K562 (cell line): ENCODE results near the gene PDE2A. TPM values are rescaled to one million over a fixed set of nuclear protein-coding genes. Genes with fewer than 3 reads are reported as not detected.

Experiments used
- ATAC-seq: fragments of 200-7000 bp; cut with Tn5 transposase; 3 replicates; pipeline ENCODE4 v1.9.1; 2020; ENCODE audit warnings: moderate library complexity
- BruUV-seq: library from RNA; stranded (reverse); fragments of 400-500 nt; replicated peaks from 2 replicates; lab custom pipeline; 2021; lab: Mats Ljungman, UMichigan
- CTCF ChIA-PET: fragments of 300-600 bp; formaldehyde crosslinking; extraction: SDS; loops from one replicate; lab custom pipeline; 2021; ENCODE audit warnings: low intra/inter-chr PET ratio; lab: Yijun Ruan, JAX
- POLR2A ChIA-PET: fragments of 300-600, 350-650 bp; sonication (Branson Sonifier 250); formaldehyde crosslinking; extraction: SDS; loops from one replicate; lab custom pipeline; 2021; ENCODE audit warnings: antibody characterized with exemption, inconsistent platforms; lab: Yijun Ruan, JAX
- DNase-seq, 4 experiments: peaks; one replicate each; pipeline versions ENCODE4 v3.0.0 to v3.0.0-alpha.2; 2011 to 2018; ENCODE audit warnings: low spot score in 3 of 4, mixed read lengths in 3 of 4; ENCODE audit errors: extremely low read depth in 1 of 4
- FAIRE-seq: peaks from 2 replicates; lab custom pipeline; 2011; peaks lifted over from hg19 to GRCh38; lab: Jason Lieb, UNC
- H2AFZ ChIP-seq: 2 replicates; pipeline ENCODE4 v1.6.0; 2011; ENCODE audit warnings: low read depth, low read length, control low read depth, inconsistent platforms
- H3K27ac ChIP-seq: fragments of 200-600 bp; 3 replicates; pipeline ENCODE4 v1.8.0; 2011; ENCODE audit warnings: low read depth, mild to moderate bottlenecking, control low read depth, inconsistent platforms, low read length, moderate library complexity, mixed read lengths; ENCODE audit errors: extremely low read depth
- H3K27me3 ChIP-seq, 2 experiments: fragments of 300-600 bp in 1 of 2; 2 replicates in 1 of 2; 3 replicates in 1 of 2; pipeline versions ENCODE4 v1.6.0 to v1.8.0; 2011; ENCODE audit warnings: inconsistent platforms in 2 of 2, low read length in 2 of 2, mild to moderate bottlenecking in 1 of 2, mixed read lengths in 1 of 2, moderate library complexity in 1 of 2; ENCODE audit not compliant: control insufficient read depth in 2 of 2, insufficient read depth in 2 of 2
- H3K36me3 ChIP-seq: fragments of 300-600 bp; 3 replicates; pipeline ENCODE4 v1.8.0; 2011; ENCODE audit warnings: mild to moderate bottlenecking, low read length, inconsistent platforms; ENCODE audit not compliant: control insufficient read depth, insufficient read depth
- H3K4me1 ChIP-seq, 2 experiments: fragments of 200-600 bp in 1 of 2; replicated peaks in 1 of 2; 2 replicates in 1 of 2; 3 replicates in 1 of 2; pipeline versions ENCODE4 v1.5.1 to v1.8.0; 2011; ENCODE audit warnings: inconsistent platforms in 2 of 2, low read length in 2 of 2, mild to moderate bottlenecking in 1 of 2, mixed read lengths in 1 of 2, moderate library complexity in 1 of 2; ENCODE audit not compliant: control insufficient read depth in 2 of 2, insufficient read depth in 2 of 2
- H3K4me2 ChIP-seq: 2 replicates; pipeline ENCODE4 v1.6.1; 2011; ENCODE audit warnings: low read length, control low read depth, inconsistent platforms, mixed read lengths; ENCODE audit not compliant: insufficient read depth
- H3K4me3 ChIP-seq: fragments of 200-600 bp; sonication (generic), shearing (Covaris generic); 2 replicates; pipeline ENCODE4 v1.5.1; 2016; ENCODE audit warnings: control low read depth, inconsistent platforms
- H3K79me2 ChIP-seq: fragments of 200-600 bp; 3 replicates; pipeline ENCODE4 v1.8.0; 2011; ENCODE audit warnings: low read length, inconsistent platforms; ENCODE audit not compliant: control insufficient read depth, insufficient read depth
- H3K9ac ChIP-seq, 2 experiments: 2 replicates each; pipeline versions ENCODE4 v1.6.0 to v1.6.1; 2011; ENCODE audit warnings: low read depth in 2 of 2, low read length in 2 of 2, control low read depth in 1 of 2, inconsistent platforms in 1 of 2, mild to moderate bottlenecking in 1 of 2, mixed read lengths in 1 of 2; ENCODE audit not compliant: insufficient read depth in 1 of 2
- H3K9me1 ChIP-seq: one replicate; pipeline ENCODE4 v1.6.0; 2011; ENCODE audit warnings: inconsistent platforms, mild to moderate bottlenecking, low read length, moderate library complexity; ENCODE audit not compliant: control insufficient read depth, insufficient read depth
- H3K9me3 ChIP-seq: replicated peaks from 2 replicates; pipeline ENCODE4 v1.5.1; 2011; ENCODE audit warnings: low read depth, low read length, inconsistent platforms; ENCODE audit not compliant: control insufficient read depth, insufficient read depth
- H4K20me1 ChIP-seq: replicated peaks from 2 replicates; pipeline ENCODE4 v1.6.1; 2011; ENCODE audit warnings: low read length, inconsistent platforms, mixed read lengths; ENCODE audit not compliant: control insufficient read depth, insufficient read depth
- CBX8 ChIP-seq: fragments of 200-600 bp; sonication (generic); IDR thresholded peaks from 2 replicates; pipeline ENCODE4 v1.6.1; 2012; ENCODE audit warnings: borderline replicate concordance, mixed run types, low read depth, mild to moderate bottlenecking, moderate library complexity, mixed read lengths, low read length, control low read depth, inconsistent platforms; ENCODE audit not compliant: poor library complexity, severe bottlenecking; ENCODE audit errors: extremely low read depth
- PKNOX1 ChIP-seq: fragments of 450-650 bp; IDR thresholded peaks from 2 replicates; pipeline ENCODE4 v1.6.1; 2016
- TAL1 ChIP-seq: fragments of 450-650 bp; IDR thresholded peaks from 2 replicates; pipeline ENCODE4 v1.6.1; 2016; ENCODE audit warnings: mild to moderate bottlenecking
- WGBS: fragments of 100-300 bp; shearing (Covaris generic); methylation state at CpG from one replicate; pipeline ENCODE4 v1.1.6; 2016; ENCODE audit warnings: low coverage, mixed read lengths; ENCODE audit not compliant: insufficient coverage; ENCODE audit errors: missing lambda C conversion rate; 5-methylcytosine and 5-hydroxymethylcytosine counted together
- in situ Hi-C: fragments of 300-500 bp; cut with MboI; formaldehyde crosslinking; loops from 4 replicates; pipeline ENCODE4 v1.15.0; 2018; ENCODE audit warnings: inconsistent platforms, mixed read lengths
- intact Hi-C: fragments of 100-400 bp; cut with micrococcal nuclease; formaldehyde crosslinking; loops from 2 replicates; pipeline ENCODE4 v1.14.2; 2022
- polyA plus RNA-seq, 8 experiments: library from polyadenylated mRNA; depleted of rRNA in 4 of 8; stranded (reverse) in 5 of 8; unstranded in 3 of 8; fragments of >200 nt; fragmentation: Nextera tagmentation in 2 of 8; fragmentation: Illumina TruSeq in 1 of 8; extraction: Ambion mirVana in 2 of 8; extraction: Trizol in 1 of 8; gene quantifications; 2 replicates each; pipeline versions ENCODE4 v1.2.1 to v1.2.3, GENCODE V29; 2011 to 2014; ENCODE audit warnings: inconsistent platforms in 1 of 8, missing spikeins in 1 of 8
- total RNA-seq, 7 experiments: library from RNA; depleted of rRNA in 6 of 7; stranded (reverse); fragments of >200 nt in 6 of 7; fragmentation: Illumina TruSeq in 2 of 7; extraction: Trizol in 2 of 7; gene quantifications; 2 replicates each; pipeline versions ENCODE4 v1.2.1 to v1.2.3, GENCODE V29; 2011 to 2021; ENCODE audit warnings: low replicate concordance in 1 of 7
- TF ChIP-seq, protein P1 (sequence below): fragments of 450-650 bp; IDR thresholded peaks from 2 replicates; pipeline ENCODE4 v1.6.1; 2016; ENCODE audit warnings: low read depth

PDE2A gene
- total and polyA plus RNA-seq, 9 of the 15 experiments (the other 6 are each of a cell fraction or from before 2014, with no cell fraction given), result 0.07 to 15.2 (median 1.6) TPM; not detected in 1

DNA sequence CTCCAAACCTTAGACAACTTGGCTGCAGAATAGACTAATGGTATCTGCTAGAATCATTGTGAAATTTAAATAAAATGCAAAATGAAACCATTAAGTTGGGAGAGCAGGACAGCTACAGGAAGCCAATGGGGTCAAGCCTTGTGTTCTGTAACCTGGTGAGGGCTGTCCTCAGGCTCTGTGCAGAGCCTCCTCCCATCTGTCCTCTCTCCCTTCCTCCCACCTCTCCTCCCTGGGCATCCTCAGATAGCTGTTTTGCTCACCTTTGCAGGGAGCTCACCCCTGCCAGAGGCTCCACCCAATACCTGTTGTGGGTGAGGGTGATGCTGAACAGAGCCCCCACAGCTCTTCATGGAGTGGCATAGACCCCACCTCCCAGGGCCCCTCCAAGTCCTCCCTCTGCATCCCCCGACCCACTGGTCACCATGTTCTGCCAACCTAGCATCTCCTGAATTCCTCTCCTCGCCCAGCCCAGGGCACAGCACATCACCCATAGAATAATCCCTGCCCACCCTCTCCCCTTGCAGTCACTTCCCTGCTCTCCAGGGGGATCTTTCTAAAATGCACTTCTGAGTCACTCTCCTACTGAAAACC is 100.3 kb downstream of the PDE2A start:
- TF ChIP-seq TAL1, result no peak
- TF ChIP-seq, protein P1, sequence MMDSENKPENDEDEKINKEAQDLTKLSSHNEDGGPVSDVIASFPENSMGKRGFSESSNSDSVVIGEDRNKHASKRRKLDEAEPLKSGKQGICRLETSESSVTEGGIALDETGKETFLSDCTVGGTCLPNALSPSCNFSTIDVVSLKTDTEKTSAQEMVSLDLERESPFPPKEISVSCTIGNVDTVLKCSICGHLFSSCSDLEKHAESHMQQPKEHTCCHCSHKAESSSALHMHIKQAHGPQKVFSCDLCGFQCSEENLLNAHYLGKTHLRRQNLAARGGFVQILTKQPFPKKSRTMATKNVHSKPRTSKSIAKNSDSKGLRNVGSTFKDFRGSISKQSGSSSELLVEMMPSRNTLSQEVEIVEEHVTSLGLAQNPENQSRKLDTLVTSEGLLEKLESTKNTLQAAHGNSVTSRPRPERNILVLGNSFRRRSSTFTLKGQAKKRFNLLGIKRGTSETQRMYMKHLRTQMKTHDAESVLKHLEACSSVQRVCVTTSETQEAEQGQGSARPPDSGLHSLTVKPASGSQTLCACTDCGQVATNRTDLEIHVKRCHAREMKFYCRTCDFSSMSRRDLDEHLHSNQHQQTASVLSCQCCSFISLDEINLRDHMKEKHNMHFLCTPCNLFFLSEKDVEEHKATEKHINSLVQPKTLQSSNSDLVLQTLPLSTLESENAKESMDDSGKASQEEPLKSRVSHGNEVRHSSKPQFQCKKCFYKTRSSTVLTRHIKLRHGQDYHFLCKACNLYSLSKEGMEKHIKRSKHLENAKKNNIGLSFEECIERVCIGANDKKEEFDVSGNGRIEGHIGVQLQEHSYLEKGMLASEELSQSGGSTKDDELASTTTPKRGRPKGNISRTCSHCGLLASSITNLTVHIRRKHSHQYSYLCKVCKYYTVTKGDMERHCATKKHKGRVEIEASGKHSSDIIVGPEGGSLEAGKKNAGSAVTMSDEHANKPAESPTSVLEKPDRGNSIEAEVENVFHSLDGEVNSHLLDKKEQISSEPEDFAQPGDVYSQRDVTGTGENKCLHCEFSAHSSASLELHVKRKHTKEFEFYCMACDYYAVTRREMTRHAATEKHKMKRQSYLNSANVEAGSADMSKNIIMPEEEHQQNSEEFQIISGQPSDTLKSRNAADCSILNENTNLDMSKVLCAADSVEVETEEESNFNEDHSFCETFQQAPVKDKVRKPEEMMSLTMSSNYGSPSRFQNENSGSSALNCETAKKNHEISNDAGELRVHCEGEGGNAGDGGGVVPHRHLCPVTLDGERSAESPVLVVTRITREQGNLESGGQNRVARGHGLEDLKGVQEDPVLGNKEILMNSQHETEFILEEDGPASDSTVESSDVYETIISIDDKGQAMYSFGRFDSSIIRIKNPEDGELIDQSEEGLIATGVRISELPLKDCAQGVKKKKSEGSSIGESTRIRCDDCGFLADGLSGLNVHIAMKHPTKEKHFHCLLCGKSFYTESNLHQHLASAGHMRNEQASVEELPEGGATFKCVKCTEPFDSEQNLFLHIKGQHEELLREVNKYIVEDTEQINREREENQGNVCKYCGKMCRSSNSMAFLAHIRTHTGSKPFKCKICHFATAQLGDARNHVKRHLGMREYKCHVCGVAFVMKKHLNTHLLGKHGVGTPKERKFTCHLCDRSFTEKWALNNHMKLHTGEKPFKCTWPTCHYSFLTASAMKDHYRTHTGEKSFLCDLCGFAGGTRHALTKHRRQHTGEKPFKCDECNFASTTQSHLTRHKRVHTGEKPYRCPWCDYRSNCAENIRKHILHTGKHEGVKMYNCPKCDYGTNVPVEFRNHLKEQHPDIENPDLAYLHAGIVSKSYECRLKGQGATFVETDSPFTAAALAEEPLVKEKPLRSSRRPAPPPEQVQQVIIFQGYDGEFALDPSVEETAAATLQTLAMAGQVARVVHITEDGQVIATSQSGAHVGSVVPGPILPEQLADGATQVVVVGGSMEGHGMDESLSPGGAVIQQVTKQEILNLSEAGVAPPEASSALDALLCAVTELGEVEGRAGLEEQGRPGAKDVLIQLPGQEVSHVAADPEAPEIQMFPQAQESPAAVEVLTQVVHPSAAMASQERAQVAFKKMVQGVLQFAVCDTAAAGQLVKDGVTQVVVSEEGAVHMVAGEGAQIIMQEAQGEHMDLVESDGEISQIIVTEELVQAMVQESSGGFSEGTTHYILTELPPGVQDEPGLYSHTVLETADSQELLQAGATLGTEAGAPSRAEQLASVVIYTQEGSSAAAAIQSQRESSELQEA, result peak; percentile 36; the same call in 1 of the 2 replicates
- no peak for TF ChIP-seq PKNOX1
- no peak for TF ChIP-seq CBX8
- Histone ChIP-seq H3K9me3 (no peaks in the 10 kb centered on the region), H3K9me1 (no peaks in the 10 kb centered on the region), H3K27me3 (peaks cover 8 to 57% of the 10 kb centered on the region in 2 experiments; a peak in 4 of 5 replicates), H3K4me1 (no peaks in the 10 kb centered on the region; a peak in 1 of 5 replicates), H3K27ac (no peak overlapping the region), H4K20me1 (peaks cover 11% of the 10 kb centered on the region; the same call in 1 of the 2 replicates), H3K4me2 (no peak overlapping the region), H3K79me2 (no peaks in the 10 kb centered on the region), H3K4me3 (no peak overlapping the region), H3K9ac (no peak overlapping the region), H3K36me3 (no peaks in the 10 kb centered on the region), H2AFZ (no peak overlapping the region)
- ChIA-PET CTCF (interaction anchor here (0.7 to 2.7 kb wide), 2 partner anchors 92 to 103 kb away, joined by 6 to 16 read pairs; no protein-coding TSS in a partner anchor), POLR2A (interaction anchor here (0.6 to 1.0 kb wide), 2 partner anchors 13 to 119 kb away, joined by 3 read pairs; no protein-coding TSS in a partner anchor)
- intact Hi-C loops (loop anchor here (1.0 kb wide), 1 partner anchor 92 kb away; no protein-coding TSS in a partner anchor), in situ Hi-C loops (loop anchor here (5.0 kb wide), 1 partner anchor 102 kb away; no protein-coding TSS in a partner anchor)
- DNase-seq (no peak), FAIRE-seq (no peak), ATAC-seq (no peak)
- WGBS, result 0% methylated on average over 2 of the region's 2 CpGs
- no TSS peak for BruUV-seq
